ENCODE results near the gene ADAM17. TPM values are rescaled to one million over a fixed set of nuclear protein-coding genes. Genes with fewer than 3 reads are reported as not detected.
A peak's percentile ranks its signal among the peaks of the same experiment; 100 is the strongest.
"Not testable (repeated sequence)": the region's sequence is repeated elsewhere in the genome, so short reads cannot be mapped to it uniquely, and the experiment has no call there.

The ADAM17 gene
- total and polyA plus RNA-seq, 5 donors from 2014 or later: 11.8 to 34.1 (median 14.3) TPM

- ATAC-seq (ENCODE audit: low read depth in 2 of 2) (peak; percentile 35 to 43), DNase-seq (peak in 1 of 3 donors; percentile 39)
- Histone ChIP-seq H3K27ac (ENCODE audit: insufficient read depth, low read length, poor library complexity, severe bottlenecking) (peak overlapping the region; percentile 23), H3K4me1 (ENCODE audit: control insufficient read depth, insufficient read depth, low read length, poor library complexity, severe bottlenecking) (peaks cover 34% of the 10 kb centered on the region), H3K36me3 (ENCODE audit: control insufficient read depth, insufficient read depth, low read length) (peaks cover 24% of the 10 kb centered on the region), H3K27me3 (ENCODE audit: control insufficient read depth, insufficient read depth, low read length) (no peaks in the 10 kb centered on the region), H3K9me3 (ENCODE audit: control insufficient read depth in 2 of 2, low read length in 2 of 2) (peaks cover 5% of the 10 kb centered on the region in 2 experiments), H3K4me3 (ENCODE audit: low read depth, low read length) (peak overlapping the region; percentile 47)
- peaks cover 29 to 67% (median 47%) of the 10 kb centered on the region in 4 donors for H3K4me1 Mint-ChIP-seq
- peak overlapping the region; percentile 0 to 90 (median 52) for H3K4me3 Mint-ChIP-seq
- H3K27me3 Mint-ChIP-seq: no peaks in the 10 kb centered on the region
- H3K9me3 Mint-ChIP-seq: peaks cover 0 to 7% (median 0%) of the 10 kb centered on the region in 7 donors
- H3K27ac Mint-ChIP-seq: peak overlapping the region in 2 of 3 donors; percentile 3 to 74
- H3K36me3 Mint-ChIP-seq: peaks cover 12% of the 10 kb centered on the region
These were observed 38.9 kb upstream of the ADAM17 start for GRCh38 chr2:9594366-9595054.

- Mint-ChIP-seq H3K27me3 (no peaks in the 10 kb centered on the region), H3K4me1 (peaks cover 29 to 63% (median 46%) of the 10 kb centered on the region in 4 donors), H3K4me3 (peak overlapping the region in 1 of 4 donors; percentile 56), H3K9me3 (peaks cover 0 to 4% (median 0%) of the 10 kb centered on the region in 7 donors), H3K36me3 (peaks cover 7% of the 10 kb centered on the region), H3K27ac (peak overlapping the region; percentile 36 to 74 (median 38))
- no peaks in the 10 kb centered on the region for H3K27me3 ChIP-seq (ENCODE audit: control insufficient read depth, insufficient read depth, low read length)
- ATAC-seq (ENCODE audit: low read depth in 2 of 2) (no peak), DNase-seq (peak in 1 of 3 donors; percentile 15)
- H3K4me1 ChIP-seq (ENCODE audit: control insufficient read depth, insufficient read depth, low read length, poor library complexity, severe bottlenecking): peaks cover 34% of the 10 kb centered on the region
- peak overlapping the region; percentile 47 for H3K4me3 ChIP-seq (ENCODE audit: low read depth, low read length)
- no peak overlapping the region for H3K27ac ChIP-seq (ENCODE audit: insufficient read depth, low read length, poor library complexity, severe bottlenecking)
- no peaks in the 10 kb centered on the region for H3K9me3 ChIP-seq (ENCODE audit: control insufficient read depth in 2 of 2, low read length in 2 of 2)
- H3K36me3 ChIP-seq (ENCODE audit: control insufficient read depth, insufficient read depth, low read length): peaks cover 23% of the 10 kb centered on the region
These were observed 38.3 kb upstream of the ADAM17 start for GRCh38 chr2:9593925-9594324.

- H3K36me3 ChIP-seq (ENCODE audit: control insufficient read depth, insufficient read depth, low read length): peaks cover 28% of the 10 kb centered on the region
- H3K4me3 ChIP-seq (ENCODE audit: low read depth, low read length): no peak overlapping the region
- H3K4me1 ChIP-seq (ENCODE audit: control insufficient read depth, insufficient read depth, low read length, poor library complexity, severe bottlenecking): peaks cover 34% of the 10 kb centered on the region
- peak overlapping the region in 1 of 4 donors; percentile 23 for H3K4me3 Mint-ChIP-seq
- DNase-seq (no peak), ATAC-seq (ENCODE audit: low read depth in 2 of 2) (no peak)
- H3K9me3 Mint-ChIP-seq: no peaks in the 10 kb centered on the region
- H3K36me3 Mint-ChIP-seq: peaks cover 1% of the 10 kb centered on the region
- H3K4me1 Mint-ChIP-seq: peaks cover 24 to 56% (median 41%) of the 10 kb centered on the region in 4 donors
- no peaks in the 10 kb centered on the region for H3K9me3 ChIP-seq (ENCODE audit: control insufficient read depth in 2 of 2, low read length in 2 of 2)
- no peak overlapping the region for H3K27ac ChIP-seq (ENCODE audit: insufficient read depth, low read length, poor library complexity, severe bottlenecking)
- H3K27me3 Mint-ChIP-seq: no peaks in the 10 kb centered on the region
- no peaks in the 10 kb centered on the region for H3K27me3 ChIP-seq (ENCODE audit: control insufficient read depth, insufficient read depth, low read length)
- H3K27ac Mint-ChIP-seq: peak overlapping the region in 1 of 3 donors; percentile 67
These were observed 37.1 kb upstream of the ADAM17 start for GRCh38 chr2:9592699-9593098.

GRCh38 chr2:9590641-9591040 is 35.0 kb upstream of the ADAM17 start:
- no peaks in the 10 kb centered on the region for H3K9me3 ChIP-seq (ENCODE audit: control insufficient read depth in 2 of 2, low read length in 2 of 2)
- no peak overlapping the region for H3K4me3 ChIP-seq (ENCODE audit: low read depth, low read length)
- peaks cover 22% of the 10 kb centered on the region for H3K4me1 ChIP-seq (ENCODE audit: control insufficient read depth, insufficient read depth, low read length, poor library complexity, severe bottlenecking)
- DNase-seq (peak in 1 of 3 donors; percentile 11), ATAC-seq (ENCODE audit: low read depth in 2 of 2) (no peak)
- H3K4me3 Mint-ChIP-seq: no peak overlapping the region
- H3K27ac Mint-ChIP-seq: no peak overlapping the region
- H3K9me3 Mint-ChIP-seq: no peaks in the 10 kb centered on the region
- H3K27ac ChIP-seq (ENCODE audit: insufficient read depth, low read length, poor library complexity, severe bottlenecking): no peak overlapping the region
- H3K4me1 Mint-ChIP-seq: peaks cover 23 to 39% (median 27%) of the 10 kb centered on the region in 4 donors
- peaks cover 45% of the 10 kb centered on the region for H3K36me3 ChIP-seq (ENCODE audit: control insufficient read depth, insufficient read depth, low read length)
- no peaks in the 10 kb centered on the region for H3K27me3 ChIP-seq (ENCODE audit: control insufficient read depth, insufficient read depth, low read length)
- no peaks in the 10 kb centered on the region for H3K27me3 Mint-ChIP-seq
- H3K36me3 Mint-ChIP-seq: peaks cover 16% of the 10 kb centered on the region

GRCh38 chr2:9586465-9586864 is 30.8 kb upstream of the ADAM17 start:
- no peaks in the 10 kb centered on the region for H3K9me3 Mint-ChIP-seq
- Histone ChIP-seq H3K27me3 (ENCODE audit: control insufficient read depth, insufficient read depth, low read length) (no peaks in the 10 kb centered on the region), H3K4me1 (ENCODE audit: control insufficient read depth, insufficient read depth, low read length, poor library complexity, severe bottlenecking) (no peaks in the 10 kb centered on the region), H3K9me3 (ENCODE audit: control insufficient read depth in 2 of 2, low read length in 2 of 2) (no peaks in the 10 kb centered on the region), H3K27ac (ENCODE audit: insufficient read depth, low read length, poor library complexity, severe bottlenecking) (no peak overlapping the region), H3K4me3 (ENCODE audit: low read depth, low read length) (no peak overlapping the region), H3K36me3 (ENCODE audit: control insufficient read depth, insufficient read depth, low read length) (peaks cover 59% of the 10 kb centered on the region)
- ATAC-seq (ENCODE audit: low read depth in 2 of 2): no peak
- peaks cover 32% of the 10 kb centered on the region for H3K36me3 Mint-ChIP-seq
- H3K4me1 Mint-ChIP-seq: peaks cover 3 to 20% (median 13%) of the 10 kb centered on the region in 4 donors
- H3K27me3 Mint-ChIP-seq: no peaks in the 10 kb centered on the region
- peak overlapping the region in 2 of 3 donors; percentile 2 for H3K27ac Mint-ChIP-seq
- no peak overlapping the region for H3K4me3 Mint-ChIP-seq
- DNase-seq: no peak

- no peak overlapping the region for H3K4me3 Mint-ChIP-seq
- peaks cover 33% of the 10 kb centered on the region for H3K36me3 Mint-ChIP-seq
- no peaks in the 10 kb centered on the region for H3K4me1 ChIP-seq (ENCODE audit: control insufficient read depth, insufficient read depth, low read length, poor library complexity, severe bottlenecking)
- DNase-seq (no peak), ATAC-seq (ENCODE audit: low read depth in 2 of 2) (no peak)
- peak overlapping the region in 1 of 3 donors; percentile 6 for H3K27ac Mint-ChIP-seq
- no peak overlapping the region for H3K4me3 ChIP-seq (ENCODE audit: low read depth, low read length)
- no peaks in the 10 kb centered on the region for H3K27me3 Mint-ChIP-seq
- peaks cover 3 to 17% (median 9%) of the 10 kb centered on the region in 4 donors for H3K4me1 Mint-ChIP-seq
- no peak overlapping the region for H3K27ac ChIP-seq (ENCODE audit: insufficient read depth, low read length, poor library complexity, severe bottlenecking)
- no peaks in the 10 kb centered on the region for H3K27me3 ChIP-seq (ENCODE audit: control insufficient read depth, insufficient read depth, low read length)
- peaks cover 53% of the 10 kb centered on the region for H3K36me3 ChIP-seq (ENCODE audit: control insufficient read depth, insufficient read depth, low read length)
- no peaks in the 10 kb centered on the region for H3K9me3 Mint-ChIP-seq
- H3K9me3 ChIP-seq (ENCODE audit: control insufficient read depth in 2 of 2, low read length in 2 of 2): no peaks in the 10 kb centered on the region
These were observed 29.9 kb upstream of the ADAM17 start for GRCh38 chr2:9585486-9585885.

- not testable (repeated sequence) for H3K4me1 ChIP-seq (ENCODE audit: control insufficient read depth, insufficient read depth, low read length, poor library complexity, severe bottlenecking); H3K27me3 ChIP-seq (ENCODE audit: control insufficient read depth, insufficient read depth, low read length); H3K27ac Mint-ChIP-seq; H3K9me3 Mint-ChIP-seq; H3K27ac ChIP-seq (ENCODE audit: insufficient read depth, low read length, poor library complexity, severe bottlenecking); H3K4me3 Mint-ChIP-seq; H3K4me3 ChIP-seq (ENCODE audit: low read depth, low read length); ATAC-seq (ENCODE audit: low read depth in 2 of 2); DNase-seq; H3K9me3 ChIP-seq (ENCODE audit: control insufficient read depth in 2 of 2, low read length in 2 of 2); H3K27me3 Mint-ChIP-seq
- Mint-ChIP-seq H3K4me1 (peaks cover 0 to 17% (median 6%) of the 10 kb centered on the region in 4 donors), H3K36me3 (peaks cover 37% of the 10 kb centered on the region)
- H3K36me3 ChIP-seq (ENCODE audit: control insufficient read depth, insufficient read depth, low read length): peaks cover 50% of the 10 kb centered on the region
These were observed 29.3 kb upstream of the ADAM17 start for GRCh38 chr2:9584902-9585301.

- ATAC-seq (ENCODE audit: low read depth in 2 of 2): no peak
- no peak for DNase-seq
- Mint-ChIP-seq H3K4me1 (peaks cover 0 to 17% (median 5%) of the 10 kb centered on the region in 4 donors), H3K9me3 (no peaks in the 10 kb centered on the region), H3K4me3 (no peak overlapping the region), H3K27me3 (no peaks in the 10 kb centered on the region), H3K36me3 (peaks cover 35% of the 10 kb centered on the region), H3K27ac (no peak overlapping the region)
- no peaks in the 10 kb centered on the region for H3K9me3 ChIP-seq (ENCODE audit: control insufficient read depth in 2 of 2, low read length in 2 of 2)
- no peaks in the 10 kb centered on the region for H3K4me1 ChIP-seq (ENCODE audit: control insufficient read depth, insufficient read depth, low read length, poor library complexity, severe bottlenecking)
- no peak overlapping the region for H3K4me3 ChIP-seq (ENCODE audit: low read depth, low read length)
- no peak overlapping the region for H3K27ac ChIP-seq (ENCODE audit: insufficient read depth, low read length, poor library complexity, severe bottlenecking)
- H3K36me3 ChIP-seq (ENCODE audit: control insufficient read depth, insufficient read depth, low read length): peaks cover 32% of the 10 kb centered on the region
- no peaks in the 10 kb centered on the region for H3K27me3 ChIP-seq (ENCODE audit: control insufficient read depth, insufficient read depth, low read length)
These were observed 27.0 kb upstream of the ADAM17 start for GRCh38 chr2:9582624-9583023.

Measured in CD4-positive, CD25-positive, alpha-beta regulatory T cell (primary cell).